HepG2 (cell line): ENCODE data around the gene MSI2. TPM values are rescaled to one million over a fixed set of nuclear protein-coding genes. Genes with fewer than 3 reads are reported as not detected.
A peak's percentile ranks its signal among the peaks of the same experiment; 100 is the strongest.

Experiments used
- ATAC-seq: fragments of 200-7000 bp; cut with Tn5 transposase; 3 replicates; pipeline ENCODE4 v1.9.1; 2020; ENCODE audit warnings: mild to moderate bottlenecking, moderate library complexity
- BruUV-seq: library from RNA; stranded (reverse); fragments of 400-500 nt; replicated peaks from 2 replicates; lab custom pipeline; 2021; lab: Mats Ljungman, UMichigan
- CTCF ChIA-PET: fragments of 300-600 bp; formaldehyde crosslinking; extraction: SDS; loops from one replicate; lab custom pipeline; 2021; ENCODE audit warnings: low total read pairs, inconsistent platforms, low intra/inter-chr PET ratio; lab: Yijun Ruan, JAX
- POLR2A ChIA-PET: fragments of 350-600 bp; sonication (Branson Sonifier 250); formaldehyde crosslinking; loops from one replicate; lab custom pipeline; 2020; ENCODE audit warnings: antibody characterized with exemption, inconsistent platforms; lab: Yijun Ruan, JAX
- DNase-seq: peaks from one replicate; pipeline ENCODE4 v3.0.0-alpha.2; 2015; ENCODE audit warnings: low spot score
- FAIRE-seq: peaks from 3 replicates; lab custom pipeline; 2011; peaks lifted over from hg19 to GRCh38; lab: Jason Lieb, UNC
- H2AFZ ChIP-seq: one replicate; pipeline ENCODE4 v1.6.1; 2011; ENCODE audit warnings: low read length, inconsistent platforms
- H3K27ac ChIP-seq: fragments of 300-600 bp; 3 replicates; pipeline ENCODE4 v1.8.0; 2011; ENCODE audit warnings: mixed run types, mild to moderate bottlenecking, mixed read lengths, low read length, inconsistent platforms; ENCODE audit not compliant: insufficient read depth; ENCODE audit errors: extremely low read length
- H3K27me3 ChIP-seq, 2 experiments: fragments of 200-600 bp in 1 of 2; 2 replicates in 1 of 2; 3 replicates in 1 of 2; pipeline versions ENCODE4 v1.6.0 to v1.8.0; 2011; ENCODE audit warnings: low read length in 2 of 2, mild to moderate bottlenecking in 2 of 2, moderate library complexity in 2 of 2, inconsistent platforms in 1 of 2; ENCODE audit not compliant: insufficient read depth in 2 of 2, control insufficient read depth in 1 of 2
- H3K36me3 ChIP-seq, 2 experiments: fragments of 200-600 bp in 1 of 2; replicated peaks in 1 of 2; 2 replicates in 1 of 2; 3 replicates in 1 of 2; pipeline versions ENCODE4 v1.5.1 to v1.8.0; 2011; ENCODE audit warnings: low read length in 2 of 2, inconsistent platforms in 1 of 2; ENCODE audit not compliant: insufficient read depth in 2 of 2, control insufficient read depth in 1 of 2
- H3K4me1 ChIP-seq: 2 replicates; pipeline ENCODE4 v1.5.1; 2012; ENCODE audit warnings: low read length, inconsistent platforms; ENCODE audit not compliant: insufficient read depth
- H3K4me2 ChIP-seq: 2 replicates; pipeline ENCODE4 v1.6.0; 2011; ENCODE audit warnings: low read depth, low read length, inconsistent platforms
- H3K4me3 ChIP-seq, 3 experiments: fragments of 200-600 bp in 1 of 3; sonication (generic), shearing (Covaris generic) in 1 of 3; replicated peaks in 1 of 3; 2 replicates each; pipeline ENCODE4 v1.5.1; 2011 to 2016; ENCODE audit warnings: low read length in 3 of 3, inconsistent platforms in 2 of 3, low read depth in 2 of 3, mild to moderate bottlenecking in 2 of 3, control low read depth in 1 of 3, mixed read lengths in 1 of 3; ENCODE audit not compliant: insufficient read depth in 1 of 3
- H3K79me2 ChIP-seq: one replicate; pipeline ENCODE4 v1.6.1; 2011; ENCODE audit warnings: low read length, inconsistent platforms; ENCODE audit not compliant: insufficient read depth
- H3K9ac ChIP-seq: 2 replicates; pipeline ENCODE4 v1.6.0; 2011; ENCODE audit warnings: mild to moderate bottlenecking, low read depth, low read length, inconsistent platforms; ENCODE audit not compliant: insufficient read depth
- H3K9me3 ChIP-seq: 2 replicates; pipeline ENCODE4 v1.5.1; 2012; ENCODE audit warnings: mild to moderate bottlenecking, low read length
- H4K20me1 ChIP-seq: 2 replicates; pipeline ENCODE4 v1.6.0; 2011; ENCODE audit warnings: inconsistent platforms, mild to moderate bottlenecking, low read length, moderate library complexity; ENCODE audit not compliant: insufficient read depth
- AGO2 ChIP-seq: fragments of 200-400 bp; formaldehyde crosslinking; optimal IDR thresholded peaks from 2 replicates; pipeline ENCODE3; 2017; ENCODE audit warnings: mild to moderate bottlenecking, low read depth, low read length, moderate library complexity
- ERF ChIP-seq: IDR thresholded peaks from 2 replicates; pipeline ENCODE4 v1.6.1; 2018; ENCODE audit warnings: missing biosample characterization, missing genetic modification reagents
- GMEB2 ChIP-seq: IDR thresholded peaks from 2 replicates; pipeline ENCODE4 v1.6.1; 2016; ENCODE audit warnings: missing biosample characterization, missing genetic modification reagents, low read depth
- PHF5A ChIP-seq: IDR thresholded peaks from one replicate; pipeline ENCODE4 v1.6.1; 2018; ENCODE audit warnings: low read depth, missing genetic modification reagents; ENCODE audit not compliant: unreplicated experiment
- POGK ChIP-seq: sonication (generic); formaldehyde crosslinking; conservative IDR thresholded peaks from 2 replicates; pipeline ENCODE4 v1.8.0; 2022; ENCODE audit warnings: mild to moderate bottlenecking, moderate library complexity, missing genetic modification reagents
- SIN3A ChIP-seq: IDR thresholded peaks from 2 replicates; pipeline ENCODE4 v1.6.1; 2011; ENCODE audit warnings: low read depth, mild to moderate bottlenecking, control low read depth, low read length, borderline replicate concordance
- TBL1XR1 ChIP-seq: fragments of 150-350 bp; IDR thresholded peaks from 2 replicates; pipeline ENCODE4 v1.6.1; 2014; ENCODE audit warnings: borderline replicate concordance, low read length; ENCODE audit not compliant: partially characterized antibody
- TGIF2 ChIP-seq: IDR thresholded peaks from 2 replicates; pipeline ENCODE4 v1.6.1; 2016; ENCODE audit warnings: control low read depth, missing compliant biosample characterization
- ZBTB20 ChIP-seq: sonication (generic); formaldehyde crosslinking; IDR thresholded peaks from 2 replicates; pipeline ENCODE4 v1.8.1; 2023; ENCODE audit warnings: missing genetic modification reagents, low read depth, mild to moderate bottlenecking, borderline replicate concordance
- ZNF775 ChIP-seq: sonication (generic); formaldehyde crosslinking; IDR thresholded peaks from 2 replicates; pipeline ENCODE4 v1.4.0; 2020; ENCODE audit warnings: missing genetic modification reagents, mild to moderate bottlenecking, moderate library complexity, borderline replicate concordance
- WGBS: methylation state at CpG from one replicate; pipeline ENCODE4 v1.1.6; 2017; ENCODE audit warnings: low lambda C conversion rate; 5-methylcytosine and 5-hydroxymethylcytosine counted together
- in situ Hi-C: cut with HindIII; loops from 2 replicates; pipeline ENCODE4 v1.10.0; 2017; ENCODE audit warnings: low pct_unique_long_range_greater_than_20kb; ENCODE audit not compliant: extremely low pct_ligation_motif_present
- intact Hi-C: fragments of 100-400 bp; cut with micrococcal nuclease; formaldehyde crosslinking; loops from one replicate; pipeline ENCODE4 v1.10.0; 2022; ENCODE audit not compliant: unreplicated experiment
- polyA plus RNA-seq, 8 experiments: library from polyadenylated mRNA; depleted of rRNA in 3 of 8; stranded (reverse) in 7 of 8; unstranded in 1 of 8; fragments of >200 nt; fragmentation: Illumina TruSeq in 4 of 8; extraction: Trizol in 4 of 8; gene quantifications; 2 replicates each; pipeline versions ENCODE4 v1.2.1 to v1.2.3, GENCODE V29; 2011 to 2016; ENCODE audit warnings: low read depth in 4 of 8, missing spikeins in 1 of 8, mixed read lengths in 1 of 8; ENCODE audit not compliant: insufficient read depth in 1 of 8
- total RNA-seq, 5 experiments: library from RNA; depleted of rRNA; stranded (reverse); fragments of >200 nt; fragmentation: Illumina TruSeq; extraction: Trizol; gene quantifications; 2 replicates each; pipeline ENCODE4 v1.2.3, GENCODE V29; 2016; ENCODE audit warnings: low read depth in 1 of 5
- TF ChIP-seq, protein P1 (sequence below): sonication (generic); formaldehyde crosslinking; IDR thresholded peaks from 2 replicates; pipeline ENCODE4 v1.5.1; 2020; ENCODE audit warnings: missing genetic modification reagents, mild to moderate bottlenecking, borderline replicate concordance
- TF ChIP-seq, protein P2 (sequence below): fragments of 450-650 bp; IDR thresholded peaks from 2 replicates; pipeline ENCODE4 v1.6.1; 2016

Gene MSI2
- total and polyA plus RNA-seq, 2 of the 13 experiments (the other 11 are each of a cell fraction or from before 2014, with no cell fraction given), result 77.5 to 78.4 TPM

DNA sequence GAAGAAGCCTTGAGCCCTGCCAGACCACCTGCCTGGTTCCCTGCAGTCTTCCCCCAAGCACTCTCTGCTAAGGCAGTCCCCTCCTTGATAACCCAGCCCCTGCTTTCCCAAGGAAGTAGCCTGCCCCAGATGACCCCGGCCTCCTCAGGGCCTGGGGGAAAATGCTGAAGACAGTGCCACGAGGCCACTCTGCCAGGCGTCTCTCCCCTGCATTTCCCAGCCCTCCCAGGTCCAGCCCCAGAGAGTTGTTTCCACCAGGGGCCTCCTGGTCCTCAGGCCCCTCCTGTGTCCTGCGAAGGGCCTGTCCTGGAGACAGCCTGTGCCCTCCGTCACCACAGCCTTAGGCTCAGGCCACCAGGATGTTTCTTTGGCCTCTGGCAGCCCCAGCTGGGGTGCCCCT lies 392.4 kb downstream of the MSI2 start:
- H2AFZ ChIP-seq, result no peak overlapping the region
- no peaks in the 10 kb centered on the region for H3K27me3 ChIP-seq
- 64% methylated on average over 3 of the region's 5 CpGs for WGBS
- DNase-seq (no peak), ATAC-seq (peak; percentile 15; the same call in 1 of the 3 replicates), FAIRE-seq (no peak)
- no peaks in the 10 kb centered on the region for H3K79me2 ChIP-seq
- no peak overlapping the region for H3K9ac ChIP-seq
- H4K20me1 ChIP-seq, result no peaks in the 10 kb centered on the region
- H3K36me3 ChIP-seq, result peaks cover 23 to 55% of the 10 kb centered on the region in 2 experiments
- H3K9me3 ChIP-seq, result no peaks in the 10 kb centered on the region
- no peak overlapping the region for H3K4me3 ChIP-seq
- POLR2A ChIA-PET, result no interaction called here
- BruUV-seq, result no TSS peak
- intact Hi-C loops, result no loop called here
- H3K27ac ChIP-seq, result no peak overlapping the region
- H3K4me2 ChIP-seq, result no peak overlapping the region
- TF ChIP-seq GMEB2 (no peak), TGIF2 (CRISPR knock-in tag) (no peak), AGO2 (peak; percentile 25)
- CTCF ChIA-PET, result no interaction called here
- in situ Hi-C loops, result no loop called here
- no peaks in the 10 kb centered on the region for H3K4me1 ChIP-seq

- Histone ChIP-seq H3K27ac (no peak overlapping the region), H3K4me2 (no peak overlapping the region), H3K9me3 (no peaks in the 10 kb centered on the region), H3K4me1 (no peaks in the 10 kb centered on the region), H4K20me1 (no peaks in the 10 kb centered on the region), H2AFZ (no peak overlapping the region), H3K27me3 (no peaks in the 10 kb centered on the region), H3K9ac (no peak overlapping the region), H3K79me2 (no peaks in the 10 kb centered on the region), H3K4me3 (no peak overlapping the region), H3K36me3 (peaks cover 24 to 56% of the 10 kb centered on the region in 2 experiments)
- intact Hi-C loops, result no loop called here
- 98% methylated on average over 3 of the region's 3 CpGs for WGBS
- DNase-seq (no peak), FAIRE-seq (peak; percentile 54), ATAC-seq (no peak)
- ChIA-PET CTCF (no interaction called here), POLR2A (no interaction called here)
- no TSS peak for BruUV-seq
- in situ Hi-C loops, result no loop called here
- TF ChIP-seq TBL1XR1 (no peak), PHF5A (CRISPR knock-in tag) (no peak), SIN3A (no peak), ERF (CRISPR knock-in tag) (no peak), POGK (CRISPR knock-in tag) (no peak), ZBTB20 (no peak), ZNF775 (no peak)
- TF ChIP-seq, protein P1, sequence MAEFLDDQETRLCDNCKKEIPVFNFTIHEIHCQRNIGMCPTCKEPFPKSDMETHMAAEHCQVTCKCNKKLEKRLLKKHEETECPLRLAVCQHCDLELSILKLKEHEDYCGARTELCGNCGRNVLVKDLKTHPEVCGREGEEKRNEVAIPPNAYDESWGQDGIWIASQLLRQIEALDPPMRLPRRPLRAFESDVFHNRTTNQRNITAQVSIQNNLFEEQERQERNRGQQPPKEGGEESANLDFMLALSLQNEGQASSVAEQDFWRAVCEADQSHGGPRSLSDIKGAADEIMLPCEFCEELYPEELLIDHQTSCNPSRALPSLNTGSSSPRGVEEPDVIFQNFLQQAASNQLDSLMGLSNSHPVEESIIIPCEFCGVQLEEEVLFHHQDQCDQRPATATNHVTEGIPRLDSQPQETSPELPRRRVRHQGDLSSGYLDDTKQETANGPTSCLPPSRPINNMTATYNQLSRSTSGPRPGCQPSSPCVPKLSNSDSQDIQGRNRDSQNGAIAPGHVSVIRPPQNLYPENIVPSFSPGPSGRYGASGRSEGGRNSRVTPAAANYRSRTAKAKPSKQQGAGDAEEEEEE (CRISPR knock-in tag), result no peak
- TF ChIP-seq, protein P2, sequence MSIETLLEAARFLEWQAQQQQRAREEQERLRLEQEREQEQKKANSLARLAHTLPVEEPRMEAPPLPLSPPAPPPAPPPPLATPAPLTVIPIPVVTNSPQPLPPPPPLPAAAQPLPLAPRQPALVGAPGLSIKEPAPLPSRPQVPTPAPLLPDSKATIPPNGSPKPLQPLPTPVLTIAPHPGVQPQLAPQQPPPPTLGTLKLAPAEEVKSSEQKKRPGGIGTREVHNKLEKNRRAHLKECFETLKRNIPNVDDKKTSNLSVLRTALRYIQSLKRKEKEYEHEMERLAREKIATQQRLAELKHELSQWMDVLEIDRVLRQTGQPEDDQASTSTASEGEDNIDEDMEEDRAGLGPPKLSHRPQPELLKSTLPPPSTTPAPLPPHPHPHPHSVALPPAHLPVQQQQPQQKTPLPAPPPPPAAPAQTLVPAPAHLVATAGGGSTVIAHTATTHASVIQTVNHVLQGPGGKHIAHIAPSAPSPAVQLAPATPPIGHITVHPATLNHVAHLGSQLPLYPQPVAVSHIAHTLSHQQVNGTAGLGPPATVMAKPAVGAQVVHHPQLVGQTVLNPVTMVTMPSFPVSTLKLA, result no peak; the same call in 1 of the 2 replicates
Measured at GRCh38 chr17:57649191-57649590, 392.9 kb downstream of the MSI2 start.
